ENCODE measurements around the gene IWS1.
"Not testable (repeated sequence)": the region's sequence is repeated elsewhere in the genome, so short reads cannot be mapped to it uniquely, and the experiment has no call there.

IWS1 gene

GRCh38 chr2:127560201-127560930, 34.1 kb upstream of the IWS1 start:
- DNase-seq, result no peak

GRCh38 chr2:127559454-127559853, 33.2 kb upstream of the IWS1 start:
- DNase-seq, result no peak

GRCh38 chr2:127558911-127559310, 32.6 kb upstream of the IWS1 start:
- no peak for DNase-seq

GRCh38 chr2:127552846-127553245, 26.6 kb upstream of the IWS1 start:
- no peak for DNase-seq

- DNase-seq, result no peak
Measured at GRCh38 chr2:127552336-127552735, 26.0 kb upstream of the IWS1 start.

- DNase-seq, result no peak
Measured at GRCh38 chr2:127551221-127551930, 25.1 kb upstream of the IWS1 start.

- no peak for DNase-seq
Measured at GRCh38 chr2:127546797-127547196, 20.5 kb upstream of the IWS1 start.

- no peak for DNase-seq
Measured at GRCh38 chr2:127545796-127546195, 19.5 kb upstream of the IWS1 start.

GRCh38 chr2:127545189-127545588, 18.9 kb upstream of the IWS1 start:
- DNase-seq, result no peak

- not testable (repeated sequence) for DNase-seq
Measured at GRCh38 chr2:127543013-127543501, 16.8 kb upstream of the IWS1 start.

GRCh38 chr2:127542231-127542630, 15.9 kb upstream of the IWS1 start:
- DNase-seq, result no peak

- DNase-seq, result no peak
Measured at GRCh38 chr2:127541809-127542208, 15.5 kb upstream of the IWS1 start.

- no peak for DNase-seq
Measured at GRCh38 chr2:127537644-127538043, 11.4 kb upstream of the IWS1 start.

- DNase-seq, result no peak
Measured at GRCh38 chr2:127536707-127537541, 10.6 kb upstream of the IWS1 start.

GRCh38 chr2:127535918-127536317, 9.6 kb upstream of the IWS1 start:
- no peak for DNase-seq

- DNase-seq, result no peak
Measured at GRCh38 chr2:127535422-127535901, 9.2 kb upstream of the IWS1 start, which contains the start of gene MYO7B. TSS of gene MYO7B (plus strand) at chr2:127535683. CDS start at chr2:127559723, 24,040 bp downstream.

GRCh38 chr2:127532296-127532695, 6.0 kb upstream of the IWS1 start:
- no peak for DNase-seq

GRCh38 chr2:127531221-127531648, 4.9 kb upstream of the IWS1 start:
- DNase-seq, result no peak

- DNase-seq, result no peak
Measured at GRCh38 chr2:127530245-127531140, 4.2 kb upstream of the IWS1 start.

- not testable (repeated sequence) for DNase-seq
Measured at GRCh38 chr2:127529416-127529815, 3.1 kb upstream of the IWS1 start.

- no peak for DNase-seq
Measured at GRCh38 chr2:127528487-127528886, 2.2 kb upstream of the IWS1 start.

Data from SIG-M5 (cell line).